ENCODE data around the gene ULBP1. TPM values are rescaled to one million over a fixed set of nuclear protein-coding genes. Genes with fewer than 3 reads are reported as not detected.
"Not testable (repeated sequence)": the region's sequence is repeated elsewhere in the genome, so short reads cannot be mapped to it uniquely, and the experiment has no call there.

The ULBP1 gene
- total RNA-seq, 1 donor from 2014 or later = 0.16 TPM

DNA sequence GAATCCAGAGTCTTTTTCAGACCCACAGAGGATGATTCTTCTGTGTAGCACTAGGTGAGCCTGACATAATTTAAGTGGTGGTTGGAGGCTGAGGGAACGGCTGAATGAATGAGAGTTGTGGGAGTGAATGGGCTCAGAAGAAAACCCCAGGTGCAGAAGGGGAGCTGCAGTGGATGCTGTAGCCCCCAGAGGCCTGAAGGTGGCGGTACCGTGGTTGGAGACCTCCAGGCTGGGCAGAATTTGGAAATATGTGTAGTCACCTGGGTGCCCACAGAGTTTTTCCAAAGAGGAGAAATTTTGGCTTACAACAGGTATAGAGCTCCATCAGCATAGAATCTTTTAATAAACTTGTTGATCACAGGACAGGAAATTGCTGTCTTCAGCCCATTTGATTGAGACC, 34.3 kb upstream of the ULBP1 start:
- DNase-seq (ENCODE audit: low spot score) = no peak
- intact Hi-C loops (cut with DNase I) = loop anchor here (5.0 kb wide), 1 partner anchor 212 kb away; the partner anchor contains the start of gene LATS1

- DNase-seq (ENCODE audit: low spot score) = no peak
- intact Hi-C loops (cut with DNase I) = no loop called here
Observed at GRCh38 chr6:149931501-149931900, 32.2 kb upstream of the ULBP1 start.

DNA sequence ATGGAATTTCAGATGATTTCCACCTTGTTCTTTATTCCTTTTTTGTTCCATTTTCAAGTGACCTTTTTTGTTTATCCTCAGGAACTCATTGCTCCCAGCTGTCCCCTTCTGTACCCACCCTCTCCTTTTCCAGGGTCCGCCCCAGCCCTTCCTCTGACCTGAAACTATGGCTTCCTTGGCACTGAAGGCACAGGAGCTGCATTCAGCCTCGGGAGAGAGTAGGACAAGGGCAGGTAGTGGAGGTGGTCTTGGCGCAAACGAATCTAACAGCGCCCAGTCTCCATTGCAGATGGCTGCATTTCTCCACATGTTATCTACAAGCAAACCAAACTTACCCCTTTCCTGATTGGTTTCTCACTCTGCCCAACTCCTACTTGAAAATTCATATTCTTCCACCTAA, 30.7 kb upstream of the ULBP1 start:
- no peak for DNase-seq (ENCODE audit: low spot score)
- intact Hi-C loops (cut with DNase I) = no loop called here

DNA sequence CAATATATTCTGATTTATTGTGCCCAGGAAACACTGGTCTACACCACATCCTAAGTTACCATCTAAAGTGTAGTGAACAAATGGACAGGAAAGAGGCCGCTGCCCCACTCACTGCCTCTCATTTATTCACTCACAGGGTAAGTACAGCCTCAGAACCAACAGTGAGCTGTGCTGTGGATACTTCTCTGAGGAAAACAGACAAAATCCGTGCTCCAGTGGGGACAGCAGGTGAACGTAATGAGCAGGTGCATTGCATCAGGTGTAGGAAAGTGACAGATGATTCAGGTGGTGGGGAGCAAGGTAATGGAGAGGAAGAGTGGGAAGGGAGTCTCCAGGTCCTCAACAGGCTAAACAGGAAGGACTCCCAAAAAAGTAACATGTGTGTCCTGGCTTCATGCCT, 30.3 kb upstream of the ULBP1 start:
- peak; percentile 61 for DNase-seq (ENCODE audit: low spot score)

DNA sequence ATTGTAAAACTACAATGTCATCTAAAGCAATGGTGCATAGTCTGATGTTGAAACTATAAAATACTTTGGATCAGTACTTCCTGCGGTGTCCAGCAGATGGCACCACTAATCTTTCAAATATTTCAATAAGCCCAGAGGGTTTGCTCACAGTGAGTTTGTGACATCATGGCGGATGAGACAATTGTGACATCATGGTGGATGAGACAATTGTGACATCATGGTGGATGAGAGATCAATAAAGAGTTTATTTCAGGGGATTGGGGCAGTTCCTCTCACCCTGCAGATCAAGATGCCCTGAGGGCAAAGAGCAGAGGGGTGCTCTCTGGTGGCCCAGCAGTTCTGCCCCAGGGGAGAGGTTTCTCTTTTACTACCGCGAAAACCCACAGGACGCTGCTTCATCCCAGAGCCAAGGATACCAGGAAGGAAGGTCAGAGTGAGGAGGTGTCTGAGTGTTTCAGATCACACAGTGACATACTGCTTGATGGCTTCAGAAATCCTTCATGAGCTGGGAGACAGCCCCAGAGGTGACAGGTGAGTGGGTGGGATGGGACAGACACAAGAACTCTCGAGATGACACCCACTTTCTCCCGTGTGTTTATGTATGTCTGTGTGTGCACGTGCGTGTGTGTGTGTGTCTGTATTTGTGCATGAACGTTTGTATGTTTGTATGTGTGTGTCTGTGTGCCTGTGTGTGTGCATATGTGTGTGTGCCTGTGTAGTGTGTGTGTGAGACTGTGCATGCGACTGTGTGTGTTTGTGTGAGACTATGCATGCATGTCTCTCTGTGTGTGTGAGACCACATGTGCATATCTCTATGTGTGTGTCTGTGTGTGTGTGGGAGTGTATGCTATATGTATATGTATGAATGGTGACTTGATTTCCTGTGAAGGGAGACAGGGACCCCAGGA, 29.2 kb upstream of the ULBP1 start:
- DNase-seq (ENCODE audit: low spot score) = peak; percentile 67
- intact Hi-C loops (cut with DNase I) = loop anchor here (2.0 kb wide), 1 partner anchor 82 kb away; no protein-coding TSS in a partner anchor

More for the DNA sequence above, 30.3 kb upstream of the ULBP1 start:
- intact Hi-C loops (cut with DNase I) = no loop called here

- intact Hi-C loops (cut with DNase I) = loop anchor here (2.0 kb wide), 1 partner anchor 82 kb away; no protein-coding TSS in a partner anchor
- DNase-seq (ENCODE audit: low spot score) = no peak
Observed at GRCh38 chr6:149935246-149935645, 28.5 kb upstream of the ULBP1 start.

DNA sequence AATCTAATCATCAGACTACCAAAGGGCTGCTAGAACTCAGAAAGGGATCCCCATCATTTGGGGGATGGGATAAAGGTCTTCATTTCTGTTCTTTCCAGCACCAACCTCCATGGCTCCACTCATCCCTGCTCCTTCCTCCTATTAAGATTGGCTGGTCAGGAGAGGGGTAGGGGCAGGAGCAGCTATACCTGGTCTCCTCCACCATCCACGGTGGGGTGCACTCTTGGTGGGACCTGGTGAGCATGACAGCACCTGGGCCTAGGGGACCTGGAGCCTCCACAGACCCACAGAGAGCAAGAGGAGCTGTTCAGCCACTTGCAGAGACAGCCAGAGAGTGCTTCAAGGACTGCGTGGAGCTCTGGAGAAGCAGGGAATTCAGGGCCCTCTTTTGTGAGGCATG, 28.1 kb upstream of the ULBP1 start:
- DNase-seq (ENCODE audit: low spot score) = peak; percentile 29
- intact Hi-C loops (cut with DNase I) = loop anchor here (2.0 kb wide), 1 partner anchor 81 kb away; no protein-coding TSS in a partner anchor

DNA sequence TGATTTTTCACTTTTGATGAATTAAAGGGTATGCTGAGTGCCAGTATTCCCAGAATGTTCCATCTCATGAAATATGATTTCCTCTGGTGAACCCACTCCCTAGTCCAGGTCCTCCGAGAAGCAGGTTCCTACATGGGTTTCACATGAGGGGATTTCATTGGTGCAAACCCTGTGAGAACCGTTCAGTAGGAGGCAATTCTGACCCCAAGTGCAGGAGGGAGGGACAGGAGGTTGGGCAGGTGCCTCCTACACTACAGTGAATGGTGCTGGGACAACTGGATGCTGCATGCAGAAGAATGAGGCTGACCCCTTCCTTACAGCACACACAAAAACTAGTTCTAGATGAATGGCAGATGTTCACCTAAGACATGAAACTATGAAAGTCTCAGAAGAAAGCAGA, 27.0 kb upstream of the ULBP1 start:
- DNase-seq (ENCODE audit: low spot score) = no peak
- intact Hi-C loops (cut with DNase I) = no loop called here

GRCh38 chr6:149938013-149938570, 25.7 kb upstream of the ULBP1 start:
- DNase-seq (ENCODE audit: low spot score); intact Hi-C loops (cut with DNase I): not testable (repeated sequence)

DNA sequence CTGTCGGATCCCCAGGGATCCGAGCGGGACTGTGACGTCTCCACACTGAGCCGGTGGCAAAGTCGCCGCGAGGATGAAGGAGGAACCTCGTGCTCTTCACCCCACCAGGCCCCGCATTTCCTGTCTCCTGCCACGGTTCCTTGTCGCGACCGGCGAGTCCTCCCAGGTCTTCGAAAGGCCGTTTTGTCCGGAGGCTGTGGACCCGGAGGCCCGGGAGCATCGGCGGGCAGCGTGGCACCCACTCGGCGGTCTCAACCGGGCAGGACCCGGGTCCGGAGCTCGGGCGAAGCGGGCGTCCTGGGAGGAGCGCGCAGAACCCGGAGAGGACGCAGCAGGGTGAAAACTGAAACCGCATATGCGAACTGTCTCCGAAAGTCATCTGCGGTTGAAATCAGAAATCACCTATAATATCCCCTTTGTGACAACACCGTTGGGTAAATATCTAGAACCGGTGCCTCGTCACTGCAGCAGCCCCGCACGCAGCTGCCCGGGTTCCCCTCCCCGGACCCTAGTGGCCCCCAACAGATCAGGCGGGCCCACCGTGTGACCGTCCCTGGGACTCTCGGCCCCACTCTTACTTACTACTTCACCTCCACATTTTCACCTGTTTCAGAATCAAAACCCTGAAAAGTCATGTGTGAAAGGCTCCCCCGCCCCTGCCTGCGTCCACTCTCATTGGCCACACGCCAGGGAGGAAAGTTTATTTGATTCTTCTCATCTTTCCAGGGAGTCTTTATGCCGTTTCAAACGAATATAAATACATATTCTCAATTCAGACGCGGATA, 25.0 kb upstream of the ULBP1 start:
- DNase-seq (ENCODE audit: low spot score) = peak; percentile 68
- intact Hi-C loops (cut with DNase I) = no loop called here

DNA sequence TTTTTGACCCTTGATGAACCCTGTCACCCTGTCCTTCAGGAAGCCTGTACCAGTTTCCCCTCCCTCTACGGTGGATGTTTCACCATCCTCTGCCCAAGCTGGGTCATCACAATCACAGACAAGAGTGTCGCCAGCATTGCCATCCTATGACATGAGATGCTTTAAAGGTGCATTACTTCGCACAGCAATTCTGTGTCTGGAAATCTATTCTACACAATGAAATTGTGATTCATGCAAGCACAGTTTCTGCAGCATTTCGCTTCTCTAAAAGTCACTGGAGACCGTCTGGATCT, 24.4 kb upstream of the ULBP1 start:
- intact Hi-C loops (cut with DNase I) = no loop called here
- peak; percentile 17 for DNase-seq (ENCODE audit: low spot score)

DNA sequence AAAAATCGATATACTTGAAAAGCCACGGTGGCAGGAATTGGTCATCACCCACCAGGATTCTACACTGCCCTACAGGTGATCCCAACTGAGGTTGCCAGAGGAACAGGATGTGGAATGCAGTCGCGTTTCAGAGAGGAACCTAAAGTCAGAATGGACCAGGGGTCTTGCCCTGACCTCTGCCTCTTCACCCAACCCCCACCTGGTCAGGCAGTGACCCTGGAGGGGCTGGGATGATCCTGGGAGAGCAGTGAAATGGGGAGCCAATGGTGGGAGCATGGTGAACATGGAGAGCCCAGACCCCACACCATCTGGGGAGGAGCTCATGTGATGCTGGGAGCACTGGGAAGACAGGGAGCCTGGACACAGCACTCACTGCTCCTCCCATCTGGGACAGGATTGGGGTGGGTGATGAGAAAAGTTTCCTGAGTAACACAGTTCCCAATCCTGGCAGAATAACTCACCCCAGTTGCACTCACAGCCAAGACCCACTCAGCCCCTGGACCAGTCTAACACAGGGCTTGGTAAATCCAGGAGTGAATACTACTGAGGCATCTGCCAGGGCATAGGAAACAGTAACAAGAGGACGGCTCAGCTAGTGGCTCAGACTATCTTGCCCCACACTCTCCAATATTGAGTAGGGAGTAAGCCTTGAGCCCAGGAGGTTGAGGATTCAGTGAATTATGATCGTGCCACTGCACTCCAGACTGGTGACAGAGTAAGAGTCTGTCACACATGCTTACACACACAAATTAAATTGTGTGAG, 23.7 kb upstream of the ULBP1 start:
- DNase-seq (ENCODE audit: low spot score) = peak; percentile 39
- intact Hi-C loops (cut with DNase I) = loop anchor here (2.0 kb wide), 1 partner anchor 65 kb away; no protein-coding TSS in a partner anchor

DNA sequence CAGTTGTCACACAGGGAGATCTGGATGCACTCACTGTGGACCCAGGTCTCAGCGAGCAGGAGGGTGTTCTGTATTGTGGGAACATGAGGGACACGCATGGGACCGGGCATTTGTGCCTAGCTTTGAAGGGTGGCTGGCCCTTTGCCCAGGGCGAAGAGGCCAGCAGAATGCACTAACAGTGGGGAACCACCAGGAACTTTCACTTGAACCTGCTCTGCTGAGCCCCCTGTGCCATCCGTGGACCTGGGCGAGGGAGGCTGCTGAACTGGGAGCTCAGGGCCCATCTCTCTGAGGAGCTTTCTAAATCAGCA, 23.1 kb upstream of the ULBP1 start:
- intact Hi-C loops (cut with DNase I) = loop anchor here (2.0 kb wide), 1 partner anchor 64 kb away; no protein-coding TSS in a partner anchor
- DNase-seq (ENCODE audit: low spot score) = peak; percentile 61

DNA sequence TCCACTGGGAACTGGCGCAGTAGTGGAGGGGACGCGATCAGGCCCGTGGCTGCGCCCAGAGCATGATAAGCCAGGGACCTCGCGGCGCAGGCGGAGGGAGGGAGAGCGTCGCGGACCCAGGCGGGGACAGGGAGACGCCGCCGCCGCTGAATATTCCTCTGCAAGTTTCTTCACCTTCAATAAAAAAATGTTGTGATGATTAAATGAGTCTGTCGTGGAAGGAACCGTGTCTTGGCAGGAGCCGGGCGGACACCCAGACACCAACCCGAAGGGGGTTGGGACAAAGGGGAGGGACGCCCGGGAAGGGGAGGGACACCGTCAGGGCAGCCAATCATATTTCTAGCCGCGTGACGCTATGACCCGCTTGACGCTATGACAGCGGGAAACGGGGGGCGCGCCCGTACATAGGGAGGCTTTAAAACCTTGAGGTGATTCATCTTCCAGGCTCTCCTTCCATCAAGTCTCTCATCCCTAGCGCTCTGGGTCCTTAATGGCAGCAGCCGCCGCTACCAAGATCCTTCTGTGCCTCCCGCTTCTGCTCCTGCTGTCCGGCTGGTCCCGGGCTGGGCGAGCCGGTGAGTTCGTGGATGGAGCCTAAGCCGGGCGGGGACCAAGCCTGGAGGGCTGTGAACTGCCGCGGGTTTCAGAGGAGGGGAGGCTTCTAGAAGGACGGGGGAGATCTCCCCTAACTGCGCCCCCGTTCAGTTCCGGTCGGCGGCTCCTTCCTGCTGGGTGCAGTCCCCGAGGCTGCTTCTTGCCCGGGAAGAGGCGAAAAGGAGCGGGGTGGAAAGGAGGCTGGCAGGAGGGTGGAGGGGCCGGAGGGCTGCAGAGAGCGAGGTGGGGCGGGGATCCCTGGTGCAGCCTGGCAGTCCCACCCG, 21.9 kb upstream of the ULBP1 start, which contains the start of gene ULBP2:
TSS of gene ULBP2 (plus strand) at position 432 of the 878 bp plus-strand sequence. CDS start at position 491, 59 bp downstream.
- intact Hi-C loops (cut with DNase I) = loop anchor here (2.0 kb wide), 1 partner anchor 63 kb away; no protein-coding TSS in a partner anchor
- peak; percentile 93 for DNase-seq (ENCODE audit: low spot score)

- DNase-seq (ENCODE audit: low spot score) = peak; percentile 41
- intact Hi-C loops (cut with DNase I) = no loop called here
Observed at GRCh38 chr6:149942461-149942829, 21.3 kb upstream of the ULBP1 start.

- peak; percentile 62 for DNase-seq (ENCODE audit: low spot score)
- intact Hi-C loops (cut with DNase I) = not testable (repeated sequence)
Observed at GRCh38 chr6:149943321-149943720, 20.4 kb upstream of the ULBP1 start.

DNA sequence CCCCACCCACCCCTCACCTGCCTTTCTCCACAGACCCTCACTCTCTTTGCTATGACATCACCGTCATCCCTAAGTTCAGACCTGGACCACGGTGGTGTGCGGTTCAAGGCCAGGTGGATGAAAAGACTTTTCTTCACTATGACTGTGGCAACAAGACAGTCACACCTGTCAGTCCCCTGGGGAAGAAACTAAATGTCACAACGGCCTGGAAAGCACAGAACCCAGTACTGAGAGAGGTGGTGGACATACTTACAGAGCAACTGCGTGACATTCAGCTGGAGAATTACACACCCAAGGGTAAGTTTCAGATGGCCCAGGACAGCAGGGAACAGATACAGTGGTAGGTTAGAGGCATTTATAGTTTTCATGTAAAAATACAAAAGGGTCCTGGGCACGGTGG, 18.5 kb upstream of the ULBP1 start:
- intact Hi-C loops (cut with DNase I) = not testable (repeated sequence)
- DNase-seq (ENCODE audit: low spot score) = peak; percentile 22

DNA sequence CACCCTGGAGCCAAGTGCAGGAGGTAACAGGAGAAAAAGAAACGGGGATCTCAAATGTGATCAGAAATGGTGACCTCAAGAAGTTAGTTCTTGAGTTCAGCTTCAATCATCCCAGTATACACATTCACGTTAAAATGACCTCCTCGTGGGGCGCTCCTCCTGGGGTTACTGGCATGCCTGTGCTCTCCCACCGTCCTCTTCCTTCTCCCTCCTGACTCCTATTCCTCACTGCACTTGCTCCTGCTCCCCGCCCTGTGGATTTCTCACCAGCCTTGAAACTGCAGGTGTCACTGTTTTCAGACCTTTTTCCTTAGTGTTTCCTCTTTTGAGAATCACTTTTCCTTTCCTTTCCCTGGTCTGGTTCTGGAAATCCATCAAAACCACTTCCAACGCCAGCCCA, 17.1 kb upstream of the ULBP1 start:
- intact Hi-C loops (cut with DNase I) = not testable (repeated sequence)

More for the DNA sequence above, 17.1 kb upstream of the ULBP1 start:
- DNase-seq (ENCODE audit: low spot score) = peak; percentile 33
